Activated CD8-positive, alpha-beta memory T cell treated with anti-CD3 and anti-CD28 coated beads for 48 hours (primary cell): ENCODE results near the gene DIPK1B.

ENCODE experiments used
- DNase-seq, 3 experiments: peaks; one replicate each; pipeline ENCODE4 v3.0.0-alpha.2; 2020; ENCODE audit warnings: low read depth in 2 of 3, low spot score in 2 of 3

DIPK1B gene

GRCh38 chr9:136711751-136712689 is at the start of gene DIPK1B:
TSS of gene DIPK1B (plus strand) at chr9:136712572. CDS start at chr9:136712666, 94 bp downstream.
- no peak for DNase-seq

- no peak for DNase-seq
Observed at GRCh38 chr9:136662656-136663581, 49.5 kb upstream of the DIPK1B start, which contains the start of gene EGFL7. TSS of gene EGFL7 (plus strand) at chr9:136662916. CDS start at chr9:136668283, 5,367 bp downstream.

DNA sequence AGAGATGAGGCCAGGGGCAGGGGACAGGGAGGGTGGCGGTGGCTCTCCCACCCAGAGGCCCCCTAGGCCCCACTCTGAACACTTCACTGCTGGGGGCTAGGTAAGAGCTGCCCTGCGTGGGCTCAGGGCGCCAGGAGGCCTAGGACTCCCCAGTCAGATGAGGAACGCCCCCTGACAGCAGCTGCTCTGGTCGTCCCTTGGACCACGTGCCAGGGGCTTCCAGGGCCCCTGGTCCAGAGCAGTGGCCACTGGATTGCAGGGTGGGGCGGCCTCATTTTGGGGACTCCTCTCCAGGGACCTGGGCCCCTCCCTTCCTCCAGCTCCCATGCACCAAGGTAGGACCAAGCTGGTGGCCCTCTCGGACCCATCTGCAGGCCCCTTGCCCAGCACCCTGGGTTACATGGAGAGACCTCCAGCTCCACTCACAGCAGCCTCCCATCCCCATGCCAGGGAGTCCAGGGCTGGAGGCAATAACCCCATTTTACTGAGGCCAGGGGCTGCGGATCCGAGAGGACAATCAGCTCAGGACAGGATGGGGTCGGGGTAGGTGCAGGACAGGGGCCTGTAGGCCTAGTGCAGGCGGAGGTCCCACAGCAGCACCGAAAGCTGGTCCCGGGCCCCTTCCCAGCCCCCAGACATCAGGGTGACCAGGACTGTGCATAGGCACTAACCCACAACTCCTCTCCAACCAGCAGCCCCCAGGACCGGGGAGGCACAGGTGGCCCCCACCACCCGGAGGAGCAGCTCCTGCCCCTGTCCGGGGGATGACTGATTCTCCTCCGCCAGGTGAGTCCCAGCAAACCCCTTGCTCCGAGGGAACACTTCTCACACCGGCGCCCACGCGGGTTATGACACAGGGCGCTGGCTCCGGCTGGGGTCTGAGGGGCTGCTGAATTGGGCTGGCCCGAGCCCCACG is 48.1 kb upstream of the DIPK1B start:
- no peak for DNase-seq

- DNase-seq = no peak
Observed at GRCh38 chr9:136665111-136665703, 47.2 kb upstream of the DIPK1B start.

DNA sequence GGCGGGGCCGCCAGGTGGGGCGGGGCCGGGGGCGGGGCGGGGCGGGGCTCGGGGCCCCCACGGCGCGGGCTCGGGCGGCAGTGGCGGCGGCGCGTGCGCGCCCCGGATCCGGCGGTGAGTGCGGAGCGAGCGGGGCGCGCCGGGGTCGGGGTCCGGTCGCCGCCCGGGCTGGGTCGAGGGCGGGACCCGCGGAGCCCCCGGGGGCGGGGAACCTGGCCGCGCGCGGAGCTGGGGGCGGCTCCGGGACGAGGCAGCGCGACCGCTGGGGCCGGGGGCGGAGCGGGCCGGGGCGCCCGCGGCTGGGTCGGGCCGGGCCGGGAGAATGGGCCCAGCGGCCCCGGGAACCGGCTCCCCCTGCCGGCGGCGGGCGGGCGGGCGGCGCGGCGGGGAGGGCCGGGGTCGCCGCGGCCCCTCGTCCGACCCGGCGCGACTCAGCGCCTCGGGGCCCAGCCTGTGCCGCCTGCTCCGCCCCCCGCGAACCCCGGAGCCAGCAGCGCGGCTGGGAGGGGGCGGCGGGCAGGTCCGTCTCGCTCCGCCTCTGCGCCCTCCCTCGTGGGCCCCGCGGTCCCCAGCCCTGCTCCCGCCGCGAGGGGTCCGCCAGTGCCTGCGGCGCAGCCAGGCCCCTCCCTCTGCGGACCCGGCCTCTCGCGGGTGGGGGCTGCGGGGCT is 46.5 kb upstream of the DIPK1B start:
- no peak for DNase-seq

GRCh38 chr9:136666372-136667213 is 45.8 kb upstream of the DIPK1B start:
- DNase-seq = no peak

- DNase-seq = no peak
Observed at GRCh38 chr9:136667214-136667939, 45.0 kb upstream of the DIPK1B start.

DNA sequence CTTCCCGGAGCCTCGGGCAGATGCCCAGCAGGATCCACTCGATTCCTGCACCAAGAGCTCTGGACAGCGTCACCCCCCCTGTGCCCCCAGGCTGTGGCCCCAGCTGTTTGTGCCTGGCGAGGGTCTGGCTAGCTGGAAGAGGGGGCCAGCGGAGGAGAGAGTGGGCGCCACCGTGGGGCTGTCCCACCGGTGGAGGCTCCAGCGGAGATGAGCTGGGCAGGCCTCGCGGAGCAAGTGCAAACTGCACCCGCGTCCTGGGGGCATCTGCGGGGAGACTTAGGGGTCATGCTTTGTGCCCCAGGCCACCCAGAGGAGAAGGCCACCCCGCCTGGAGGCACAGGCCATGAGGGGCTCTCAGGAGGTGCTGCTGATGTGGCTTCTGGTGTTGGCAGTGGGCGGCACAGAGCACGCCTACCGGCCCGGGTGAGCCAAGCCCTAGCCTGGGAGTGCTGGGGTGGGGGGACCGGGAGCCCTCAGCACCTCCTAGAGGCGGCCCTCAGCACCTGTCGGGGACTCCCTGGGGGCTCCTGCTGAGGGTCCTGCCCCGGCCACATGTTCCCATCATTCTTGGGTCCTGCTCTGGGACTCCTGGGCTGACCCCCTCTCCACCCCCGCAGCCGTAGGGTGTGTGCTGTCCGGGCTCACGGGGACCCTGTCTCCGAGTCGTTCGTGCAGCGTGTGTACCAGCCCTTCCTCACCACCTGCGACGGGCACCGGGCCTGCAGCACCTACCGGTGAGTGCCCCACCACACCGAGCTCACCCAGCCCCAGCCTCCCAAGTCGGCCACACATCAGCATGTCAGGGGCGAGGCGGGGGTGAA is 44.2 kb upstream of the DIPK1B start:
- DNase-seq = no peak

GRCh38 chr9:136668983-136669790 is 43.2 kb upstream of the DIPK1B start:
- no peak for DNase-seq

- no peak for DNase-seq
Observed at GRCh38 chr9:136669791-136670464, 42.4 kb upstream of the DIPK1B start.

DNA sequence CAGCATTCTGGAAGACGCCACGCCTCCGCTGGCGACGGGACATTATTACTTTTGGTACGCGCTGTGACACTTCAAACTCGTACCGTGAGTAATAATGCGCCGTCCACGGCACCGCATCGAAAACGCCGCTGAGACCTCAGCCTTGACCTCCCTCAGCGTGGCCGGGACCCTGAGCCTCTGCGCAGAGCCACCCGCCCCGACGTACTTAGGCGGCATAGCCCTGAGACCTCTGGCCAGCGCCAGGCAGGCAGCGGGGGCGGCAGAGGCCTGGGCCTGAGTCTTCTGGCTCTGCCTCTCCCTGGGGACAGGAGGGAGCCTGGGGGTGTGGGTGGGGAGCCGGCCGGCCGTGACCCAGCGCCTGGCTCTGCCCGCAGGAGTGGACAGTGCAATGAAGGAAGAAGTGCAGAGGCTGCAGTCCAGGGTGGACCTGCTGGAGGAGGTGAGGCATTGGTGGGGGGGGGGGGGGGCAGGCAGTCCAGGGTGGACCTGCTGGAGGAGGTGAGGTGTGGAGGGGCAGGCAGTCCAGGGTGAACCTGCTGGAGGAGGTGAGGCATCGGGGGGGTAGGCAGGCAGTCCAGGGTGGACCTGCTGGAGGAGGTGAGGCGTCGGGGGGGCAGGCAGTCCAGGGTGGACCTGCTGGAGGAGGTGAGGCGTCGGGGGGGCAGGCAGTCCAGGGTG is 41.7 kb upstream of the DIPK1B start:
- no peak for DNase-seq

- no peak for DNase-seq
Observed at GRCh38 chr9:136671254-136671614, 41.1 kb upstream of the DIPK1B start.

- DNase-seq = peak in 1 of 3 experiments; percentile 32
Observed at GRCh38 chr9:136671646-136672430, 40.5 kb upstream of the DIPK1B start.

GRCh38 chr9:136672431-136673087 is 39.8 kb upstream of the DIPK1B start:
- DNase-seq = no peak
